Esophagus (tissue), 2 donors: Measurements from ENCODE around the gene CCL7. TPM values are rescaled to one million over a fixed set of nuclear protein-coding genes. Genes with fewer than 3 reads are reported as not detected.

Experiments used
- H3K27ac ChIP-seq, 2 donors: one replicate each; pipeline ENCODE4 v1.5.1; 2013; ENCODE audit warnings: low read depth in 2 of 2, mild to moderate bottlenecking in 2 of 2, inconsistent platforms in 1 of 2, low read length in 1 of 2, moderate library complexity in 1 of 2
- H3K27me3 ChIP-seq, 2 donors: one replicate each; pipeline ENCODE4 v1.6.1; 2013; ENCODE audit warnings: low read length in 2 of 2, control low read depth in 1 of 2, mild to moderate bottlenecking in 1 of 2; ENCODE audit not compliant: insufficient read depth in 2 of 2, control insufficient read depth in 1 of 2
- H3K36me3 ChIP-seq, 2 donors: one replicate each; pipeline ENCODE4 v1.6.1; 2013; ENCODE audit warnings: low read length in 1 of 2; ENCODE audit not compliant: control insufficient read depth in 2 of 2, insufficient read depth in 2 of 2
- H3K4me1 ChIP-seq, 2 donors: one replicate each; pipeline ENCODE4 v1.6.1; 2013; ENCODE audit warnings: low read length in 1 of 2; ENCODE audit not compliant: control insufficient read depth in 2 of 2, insufficient read depth in 2 of 2
- H3K4me3 ChIP-seq, 2 donors: one replicate each; pipeline ENCODE4 v1.5.1; 2013; ENCODE audit warnings: low read length in 2 of 2, mild to moderate bottlenecking in 2 of 2, low read depth in 1 of 2, moderate library complexity in 1 of 2
- H3K9me3 ChIP-seq, 2 donors: one replicate each; pipeline ENCODE4 v1.6.1; 2013; ENCODE audit warnings: mild to moderate bottlenecking in 2 of 2, low read depth in 1 of 2, low read length in 1 of 2, moderate library complexity in 1 of 2; ENCODE audit not compliant: control insufficient read depth in 2 of 2, insufficient read depth in 1 of 2
- WGBS, 2 donors: extraction: QIAGEN DNeasy Blood & Tissue Kit; methylation state at CpG; one replicate each; pipeline ENCODE4 v1.1.7; 2013; 5-methylcytosine and 5-hydroxymethylcytosine counted together
- polyA plus RNA-seq, 2 donors: library from polyadenylated mRNA; stranded (reverse); fragments of 200-250 nt; gene quantifications; one replicate each; pipeline ENCODE4 v1.2.3, GENCODE V29; 2013
- donor health status: healthy with polysubstance abuse.
- donor health status: Bipolar disorder and iron deficiency.

The CCL7 gene
- polyA plus RNA-seq, 2 donors: not detected

DNA sequence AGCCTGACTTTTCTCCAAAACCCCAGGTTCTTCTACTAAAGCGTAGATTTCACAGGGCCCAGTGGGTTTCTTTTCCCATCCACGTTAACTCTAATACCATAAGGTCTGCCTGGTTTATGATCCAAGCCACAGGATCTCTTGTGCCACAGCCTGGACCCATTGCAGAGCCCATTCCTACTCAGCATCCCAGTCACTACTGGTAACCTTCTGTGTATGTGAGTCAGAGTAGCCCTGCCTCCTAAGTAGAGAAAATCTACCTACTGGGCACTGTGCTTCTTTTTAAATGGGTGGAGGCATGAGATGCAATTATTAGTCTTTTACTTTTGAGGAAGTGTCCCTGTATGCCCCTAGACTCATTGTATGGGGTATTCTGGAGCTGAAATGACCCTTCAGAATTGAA is 29.0 kb downstream of the CCL7 start:
- 89 to 96% methylated on average over 2 of the region's 2 CpGs for WGBS, 2 donors
- H3K27ac ChIP-seq: no peak overlapping the region

DNA sequence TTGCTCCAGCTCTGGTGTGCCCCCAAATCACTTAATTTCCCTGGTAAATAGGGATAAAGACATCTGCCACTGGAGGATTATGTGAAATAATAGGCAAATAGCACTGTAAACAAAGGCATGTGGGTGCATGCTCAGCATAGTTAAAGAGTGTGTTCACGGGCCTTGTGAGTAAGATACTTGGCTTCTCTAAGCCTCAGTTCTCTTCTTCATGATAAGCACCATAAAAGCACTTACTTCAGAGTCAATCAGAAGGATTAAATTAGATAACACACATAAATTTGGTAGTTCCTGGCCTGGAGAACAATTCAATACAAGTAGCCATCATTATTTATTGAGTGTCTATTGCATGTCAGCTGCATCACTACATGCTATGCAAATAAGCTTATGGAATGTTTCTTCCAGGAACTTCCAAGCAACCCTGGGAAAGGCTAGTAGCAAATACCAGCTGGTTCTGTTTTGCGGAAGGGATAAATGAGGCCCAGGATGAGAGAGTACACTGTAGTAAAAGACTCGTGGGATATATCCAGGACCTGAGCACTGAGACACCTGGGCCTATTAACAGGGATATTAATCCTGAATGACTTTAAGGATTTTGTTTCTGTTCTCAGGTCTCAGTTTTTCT is 30.0 kb downstream of the CCL7 start:
- H3K4me3 ChIP-seq: no peak overlapping the region
- no peaks in the 10 kb centered on the region for H3K27me3 ChIP-seq
- H3K36me3 ChIP-seq: no peaks in the 10 kb centered on the region
- 54 to 62% methylated on average over 3 of the region's 3 CpGs for WGBS, 2 donors
- H3K27ac ChIP-seq: no peak overlapping the region
- H3K4me1 ChIP-seq: no peaks in the 10 kb centered on the region
- H3K9me3 ChIP-seq: no peaks in the 10 kb centered on the region

More for the DNA sequence above, 29.0 kb downstream of the CCL7 start:
- H3K27me3 ChIP-seq: no peaks in the 10 kb centered on the region
- no peak overlapping the region for H3K4me3 ChIP-seq
- no peaks in the 10 kb centered on the region for H3K4me1 ChIP-seq
- no peaks in the 10 kb centered on the region for H3K36me3 ChIP-seq
- no peaks in the 10 kb centered on the region for H3K9me3 ChIP-seq

DNA sequence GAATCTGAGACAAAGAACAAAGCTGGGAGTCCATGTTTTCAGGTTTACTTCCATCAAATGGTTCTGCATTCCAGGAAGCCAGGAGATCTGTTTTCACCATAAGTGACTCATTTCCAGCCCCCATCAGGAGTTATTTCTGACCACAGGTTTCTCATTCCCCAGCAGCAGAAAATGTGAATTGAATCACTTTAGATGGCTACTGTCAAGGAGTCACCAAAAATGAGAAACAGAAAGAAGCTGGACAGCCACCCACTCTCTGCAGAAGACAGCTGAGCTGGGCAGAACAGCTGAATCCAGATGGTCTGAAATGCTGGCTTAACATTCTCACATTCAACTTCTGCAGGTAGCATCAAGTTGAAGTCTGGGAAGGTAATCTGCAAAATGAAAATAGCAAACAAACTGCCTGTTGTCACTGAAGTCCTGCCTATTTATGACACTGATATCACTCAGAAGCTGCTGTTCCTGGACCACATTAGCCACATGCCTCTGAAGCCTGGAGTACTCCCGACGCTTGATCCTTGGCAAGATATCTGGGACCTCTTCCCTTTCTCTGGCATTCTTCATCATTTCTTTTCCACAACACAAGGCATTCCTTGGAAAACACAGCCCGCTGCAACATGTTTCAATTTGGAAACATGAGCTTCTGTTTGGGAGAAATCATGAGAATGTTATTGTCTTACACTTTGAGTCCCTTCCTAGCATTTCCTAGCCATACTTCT is 30.8 kb downstream of the CCL7 start:
- 53 to 65% methylated on average over 3 of the region's 3 CpGs for WGBS, 2 donors
- Histone ChIP-seq H3K9me3 (no peaks in the 10 kb centered on the region), H3K4me1 (no peaks in the 10 kb centered on the region), H3K4me3 (no peak overlapping the region), H3K36me3 (no peaks in the 10 kb centered on the region), H3K27ac (no peak overlapping the region), H3K27me3 (no peaks in the 10 kb centered on the region)

DNA sequence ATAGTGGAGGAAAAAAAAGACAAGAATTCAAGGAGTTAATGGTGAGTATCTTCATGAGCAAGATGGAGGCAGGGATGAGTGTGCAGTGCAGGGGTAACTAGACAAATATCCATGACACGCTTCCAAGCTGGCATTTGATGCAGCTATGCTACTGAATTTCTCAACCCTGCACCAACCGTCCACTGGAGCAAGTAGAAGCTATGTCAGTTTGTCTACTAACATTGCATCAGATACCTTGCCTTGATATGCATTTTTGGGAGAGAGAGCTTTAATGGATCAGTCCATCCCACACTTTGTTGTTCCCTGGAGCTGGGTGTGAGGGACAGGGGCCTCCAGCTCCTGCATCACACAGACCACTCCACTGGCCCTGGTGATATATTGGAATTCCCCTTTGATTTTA is 32.0 kb downstream of the CCL7 start:
- WGBS, 2 donors: 67 to 79% methylated on average over 2 of the region's 2 CpGs
- Histone ChIP-seq H3K27me3 (no peaks in the 10 kb centered on the region), H3K4me1 (no peaks in the 10 kb centered on the region), H3K9me3 (no peaks in the 10 kb centered on the region), H3K27ac (no peak overlapping the region), H3K36me3 (no peaks in the 10 kb centered on the region), H3K4me3 (no peak overlapping the region)

DNA sequence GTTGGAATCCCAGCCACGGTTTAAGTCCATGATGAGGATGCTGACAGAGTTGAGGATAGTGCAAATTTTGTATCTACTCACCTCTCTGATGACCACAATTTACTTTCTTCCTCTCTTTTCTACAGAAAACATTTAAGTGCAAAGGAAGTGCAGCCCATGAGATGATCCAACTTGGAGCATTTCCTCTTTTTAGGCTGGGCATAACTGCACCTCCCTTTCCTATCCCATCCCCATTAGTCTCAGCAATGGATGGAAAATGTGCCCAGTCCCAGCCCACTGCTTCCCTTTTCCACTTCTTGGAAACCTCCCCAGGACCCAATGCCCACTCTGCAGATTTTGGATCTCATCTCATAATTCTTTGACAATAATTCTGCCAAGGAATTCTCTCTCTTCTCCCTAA is 32.6 kb downstream of the CCL7 start:
- no peaks in the 10 kb centered on the region for H3K9me3 ChIP-seq
- H3K27me3 ChIP-seq: no peaks in the 10 kb centered on the region
- no peaks in the 10 kb centered on the region for H3K4me1 ChIP-seq
- H3K27ac ChIP-seq: no peak overlapping the region
- WGBS, 2 donors: 91 to 92% methylated on average over 1 of the region's 1 CpG
- no peaks in the 10 kb centered on the region for H3K36me3 ChIP-seq
- no peak overlapping the region for H3K4me3 ChIP-seq

DNA sequence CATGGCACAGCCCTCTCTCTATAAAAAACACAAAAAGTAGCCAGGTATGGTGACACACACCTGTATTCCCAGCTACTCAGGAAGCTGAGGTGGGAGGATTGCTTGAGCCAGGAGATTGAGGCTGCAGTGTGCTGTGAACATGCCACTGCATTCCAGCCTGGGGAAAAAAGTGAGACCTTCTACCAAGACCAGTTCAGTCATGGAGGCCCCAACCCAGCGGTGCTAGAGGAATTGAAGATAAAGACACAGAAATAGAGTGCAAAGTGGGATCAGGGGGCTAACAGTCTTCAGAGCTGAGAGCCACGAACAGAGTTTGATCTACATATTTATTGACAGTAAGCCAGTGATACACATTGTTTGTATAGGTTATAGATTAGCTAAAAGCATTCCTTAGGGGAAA is 33.6 kb downstream of the CCL7 start:
- Histone ChIP-seq H3K27me3 (no peaks in the 10 kb centered on the region), H3K4me3 (no peak overlapping the region), H3K27ac (no peak overlapping the region), H3K4me1 (no peaks in the 10 kb centered on the region), H3K36me3 (no peaks in the 10 kb centered on the region), H3K9me3 (no peaks in the 10 kb centered on the region)
- 82 to 92% methylated on average over 2 of the region's 2 CpGs for WGBS, 2 donors

DNA sequence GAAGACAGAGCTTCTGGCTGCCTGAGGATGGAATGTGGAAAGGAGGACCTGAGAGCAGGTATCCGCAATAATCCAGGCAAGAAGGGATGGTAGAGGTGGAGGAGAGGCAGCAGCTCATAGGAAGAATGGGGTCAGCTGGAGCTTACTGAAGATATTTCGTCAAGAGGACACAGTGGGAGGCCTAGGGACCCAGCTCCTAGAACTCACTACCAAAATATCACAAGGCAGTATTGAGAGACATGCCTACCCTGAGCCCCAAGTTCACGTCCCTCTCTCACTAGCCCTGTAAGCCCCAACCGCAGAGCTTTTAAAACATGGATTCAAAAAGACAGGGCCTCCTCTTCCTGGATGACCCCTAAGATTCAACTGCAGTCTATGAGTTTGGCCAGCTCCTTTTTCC is 35.0 kb downstream of the CCL7 start:
- Histone ChIP-seq H3K4me3 (no peak overlapping the region), H3K4me1 (no peaks in the 10 kb centered on the region), H3K36me3 (no peaks in the 10 kb centered on the region), H3K27me3 (no peaks in the 10 kb centered on the region), H3K27ac (no peak overlapping the region), H3K9me3 (no peaks in the 10 kb centered on the region)
- WGBS, 2 donors: 89 to 96% methylated on average over 4 of the region's 4 CpGs

DNA sequence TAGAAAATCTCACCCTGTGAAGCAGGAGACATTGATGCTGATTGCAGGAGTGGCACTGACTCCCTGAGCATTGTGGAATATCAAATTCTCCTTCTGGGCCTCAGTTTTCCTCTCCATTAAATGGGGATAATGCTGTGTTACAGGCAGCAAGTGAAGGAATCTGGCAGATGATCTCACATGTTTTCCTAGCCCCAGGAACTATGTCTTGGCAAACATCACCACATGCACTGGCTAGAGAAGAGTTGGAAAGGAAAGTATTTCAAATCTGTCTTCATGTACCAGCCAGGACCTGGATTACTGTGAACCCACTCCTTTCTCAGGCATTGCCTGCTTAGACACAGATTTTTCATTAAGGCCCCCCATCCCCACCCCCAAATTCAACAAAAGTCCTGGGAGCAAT is 35.6 kb downstream of the CCL7 start:
- Histone ChIP-seq H3K27ac (no peak overlapping the region), H3K4me3 (no peak overlapping the region), H3K36me3 (no peaks in the 10 kb centered on the region), H3K27me3 (no peaks in the 10 kb centered on the region), H3K4me1 (no peaks in the 10 kb centered on the region), H3K9me3 (no peaks in the 10 kb centered on the region)

DNA sequence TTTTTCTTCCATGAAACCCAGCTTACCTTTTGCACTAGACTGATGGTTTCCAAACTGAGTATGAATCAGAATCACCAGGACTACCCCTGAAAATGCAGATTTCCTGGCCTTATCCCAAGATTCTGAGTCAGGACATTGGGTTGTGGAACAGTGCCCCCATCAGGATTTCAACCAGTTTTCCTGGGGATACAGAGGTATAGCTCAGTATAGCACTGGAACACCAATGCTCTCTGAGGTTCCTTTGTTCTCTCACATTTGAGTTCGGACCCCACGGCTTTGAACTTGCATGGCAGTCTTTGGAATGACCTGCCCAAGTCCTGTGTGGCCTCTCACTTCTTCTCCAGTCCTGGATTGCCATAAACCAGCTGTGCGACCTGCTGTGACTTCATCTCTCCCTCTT is 36.4 kb downstream of the CCL7 start:
- Histone ChIP-seq H3K27me3 (no peaks in the 10 kb centered on the region), H3K27ac (no peak overlapping the region), H3K36me3 (no peaks in the 10 kb centered on the region), H3K4me3 (no peak overlapping the region), H3K4me1 (no peaks in the 10 kb centered on the region), H3K9me3 (no peaks in the 10 kb centered on the region)
- 64 to 76% methylated on average over 3 of the region's 3 CpGs for WGBS, 2 donors

DNA sequence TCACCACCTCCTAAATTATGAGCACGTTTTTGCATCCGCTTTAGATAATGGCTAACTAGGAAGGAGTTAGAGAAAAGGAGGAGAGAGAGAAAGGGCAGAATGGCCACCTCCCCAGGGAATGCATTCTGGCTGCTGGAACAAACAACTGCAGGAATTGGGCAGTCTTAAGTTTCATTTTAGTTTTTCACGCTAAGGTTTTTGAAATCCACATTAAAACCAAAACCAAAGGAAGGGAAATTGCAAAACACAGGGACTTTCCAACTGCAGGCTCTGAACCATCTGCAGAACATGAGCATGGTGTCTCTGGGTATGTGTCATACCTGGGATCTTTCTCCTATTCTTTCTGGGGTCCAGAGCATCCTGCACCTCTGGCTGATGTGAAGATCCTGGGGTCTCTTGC is 37.1 kb downstream of the CCL7 start:
- WGBS, 2 donors: 43 to 47% methylated on average over 3 of the region's 3 CpGs
- H3K36me3 ChIP-seq: no peaks in the 10 kb centered on the region
- no peak overlapping the region for H3K4me3 ChIP-seq
- no peak overlapping the region for H3K27ac ChIP-seq
- H3K4me1 ChIP-seq: no peaks in the 10 kb centered on the region
- no peaks in the 10 kb centered on the region for H3K27me3 ChIP-seq
- H3K9me3 ChIP-seq: no peaks in the 10 kb centered on the region
